ENCODE data around the gene PEX14.

DNA sequence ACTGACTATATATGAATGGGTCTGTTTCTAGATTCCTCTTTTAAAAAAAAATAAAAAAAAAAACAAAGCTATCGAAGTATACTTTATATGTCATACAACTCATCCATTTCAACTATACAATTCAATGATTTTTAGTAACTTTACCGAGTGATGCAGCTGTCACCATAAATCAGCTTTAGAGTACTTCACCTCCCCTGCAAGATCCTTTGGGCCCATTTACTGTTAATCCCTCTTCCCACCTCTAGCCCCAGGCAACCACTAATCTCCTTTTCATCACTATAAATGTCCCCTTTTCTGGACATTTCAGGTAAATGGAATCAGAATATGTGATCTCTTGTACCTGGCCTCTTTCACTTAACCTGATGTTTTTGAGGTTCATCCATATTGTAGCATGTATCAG lies 133.9 kb downstream of the PEX14 start:
- TF ChIP-seq, protein P1, sequence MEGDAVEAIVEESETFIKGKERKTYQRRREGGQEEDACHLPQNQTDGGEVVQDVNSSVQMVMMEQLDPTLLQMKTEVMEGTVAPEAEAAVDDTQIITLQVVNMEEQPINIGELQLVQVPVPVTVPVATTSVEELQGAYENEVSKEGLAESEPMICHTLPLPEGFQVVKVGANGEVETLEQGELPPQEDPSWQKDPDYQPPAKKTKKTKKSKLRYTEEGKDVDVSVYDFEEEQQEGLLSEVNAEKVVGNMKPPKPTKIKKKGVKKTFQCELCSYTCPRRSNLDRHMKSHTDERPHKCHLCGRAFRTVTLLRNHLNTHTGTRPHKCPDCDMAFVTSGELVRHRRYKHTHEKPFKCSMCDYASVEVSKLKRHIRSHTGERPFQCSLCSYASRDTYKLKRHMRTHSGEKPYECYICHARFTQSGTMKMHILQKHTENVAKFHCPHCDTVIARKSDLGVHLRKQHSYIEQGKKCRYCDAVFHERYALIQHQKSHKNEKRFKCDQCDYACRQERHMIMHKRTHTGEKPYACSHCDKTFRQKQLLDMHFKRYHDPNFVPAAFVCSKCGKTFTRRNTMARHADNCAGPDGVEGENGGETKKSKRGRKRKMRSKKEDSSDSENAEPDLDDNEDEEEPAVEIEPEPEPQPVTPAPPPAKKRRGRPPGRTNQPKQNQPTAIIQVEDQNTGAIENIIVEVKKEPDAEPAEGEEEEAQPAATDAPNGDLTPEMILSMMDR (IDR thresholded peaks at IDR 0.05): no peak
- no peak for TF ChIP-seq POLR2A (IDR thresholded peaks at IDR 0.05)
